T-helper 1 cell treated with Interleukin-12 subunit alpha and Interleukin-12 subunit beta and Interleukin-4 antibody, amounts not matched to agents 30 μg/mL and 1 μg/mL, for 36 hours (primary cell): ENCODE results near the gene CRIP2.

Experiments used
- H3K27ac Mint-ChIP-seq: one replicate; pipeline ENCODE4 v1.8.0; 2021; ENCODE audit warnings: mild to moderate bottlenecking, mixed read lengths
- H3K27me3 Mint-ChIP-seq: one replicate; pipeline ENCODE4 v1.8.0; 2021; ENCODE audit warnings: low read depth, mixed read lengths
- H3K36me3 Mint-ChIP-seq: one replicate; pipeline ENCODE4 v1.8.0; 2021; ENCODE audit warnings: low read depth, mixed read lengths
- H3K4me1 Mint-ChIP-seq: one replicate; pipeline ENCODE4 v1.8.0; 2021; ENCODE audit warnings: low read depth, mixed read lengths
- H3K4me3 Mint-ChIP-seq: one replicate; pipeline ENCODE4 v1.8.0; 2021; ENCODE audit warnings: mild to moderate bottlenecking, moderate library complexity, mixed read lengths
- H3K9me3 Mint-ChIP-seq: one replicate; pipeline ENCODE4 v1.8.0; 2021; ENCODE audit warnings: mixed read lengths

The CRIP2 gene

GRCh38 chr14:105449276-105450122 lies 25.1 kb upstream of the CRIP2 start:
- Mint-ChIP-seq H3K9me3 (no peaks in the 10 kb centered on the region), H3K4me3 (no peak overlapping the region), H3K36me3 (peaks cover 2% of the 10 kb centered on the region), H3K4me1 (no peaks in the 10 kb centered on the region), H3K27me3 (no peaks in the 10 kb centered on the region), H3K27ac (no peak overlapping the region)

- no peaks in the 10 kb centered on the region for H3K4me1 Mint-ChIP-seq
- peaks cover 2% of the 10 kb centered on the region for H3K36me3 Mint-ChIP-seq
- no peak overlapping the region for H3K4me3 Mint-ChIP-seq
- H3K27me3 Mint-ChIP-seq = no peaks in the 10 kb centered on the region
- no peaks in the 10 kb centered on the region for H3K9me3 Mint-ChIP-seq
- no peak overlapping the region for H3K27ac Mint-ChIP-seq
These were observed 24.5 kb upstream of the CRIP2 start for GRCh38 chr14:105450123-105450505.

GRCh38 chr14:105450864-105451720 lies 23.5 kb upstream of the CRIP2 start:
- Mint-ChIP-seq H3K36me3 (peaks cover 8% of the 10 kb centered on the region), H3K4me3 (no peak overlapping the region), H3K9me3 (no peaks in the 10 kb centered on the region), H3K4me1 (no peaks in the 10 kb centered on the region), H3K27ac (no peak overlapping the region), H3K27me3 (no peaks in the 10 kb centered on the region)

GRCh38 chr14:105452963-105453362 lies 21.7 kb upstream of the CRIP2 start:
- H3K27me3 Mint-ChIP-seq = no peaks in the 10 kb centered on the region
- H3K4me3 Mint-ChIP-seq = no peak overlapping the region
- H3K36me3 Mint-ChIP-seq = peaks cover 8% of the 10 kb centered on the region
- no peaks in the 10 kb centered on the region for H3K9me3 Mint-ChIP-seq
- H3K27ac Mint-ChIP-seq = no peak overlapping the region
- no peaks in the 10 kb centered on the region for H3K4me1 Mint-ChIP-seq

GRCh38 chr14:105453847-105454246 lies 20.8 kb upstream of the CRIP2 start:
- H3K27ac Mint-ChIP-seq = no peak overlapping the region
- H3K27me3 Mint-ChIP-seq = no peaks in the 10 kb centered on the region
- no peak overlapping the region for H3K4me3 Mint-ChIP-seq
- no peaks in the 10 kb centered on the region for H3K9me3 Mint-ChIP-seq
- peaks cover 8% of the 10 kb centered on the region for H3K36me3 Mint-ChIP-seq
- H3K4me1 Mint-ChIP-seq = no peaks in the 10 kb centered on the region

GRCh38 chr14:105455086-105455640 lies 19.5 kb upstream of the CRIP2 start:
- Mint-ChIP-seq H3K27me3 (no peaks in the 10 kb centered on the region), H3K27ac (no peak overlapping the region)

GRCh38 chr14:105455766-105456660 lies 18.6 kb upstream of the CRIP2 start:
- no peak overlapping the region for H3K27ac Mint-ChIP-seq
- no peaks in the 10 kb centered on the region for H3K9me3 Mint-ChIP-seq
- no peaks in the 10 kb centered on the region for H3K4me1 Mint-ChIP-seq
- no peaks in the 10 kb centered on the region for H3K27me3 Mint-ChIP-seq
- no peak overlapping the region for H3K4me3 Mint-ChIP-seq
- H3K36me3 Mint-ChIP-seq = peaks cover 8% of the 10 kb centered on the region

More at GRCh38 chr14:105455086-105455640, 19.5 kb upstream of the CRIP2 start:
- Mint-ChIP-seq H3K4me1 (no peaks in the 10 kb centered on the region), H3K4me3 (no peak overlapping the region), H3K9me3 (no peaks in the 10 kb centered on the region), H3K36me3 (peaks cover 8% of the 10 kb centered on the region)

- H3K36me3 Mint-ChIP-seq = peaks cover 10% of the 10 kb centered on the region
- H3K27ac Mint-ChIP-seq = no peak overlapping the region
These were observed 17.6 kb upstream of the CRIP2 start for GRCh38 chr14:105456736-105457617.

GRCh38 chr14:105458010-105458409 lies 16.6 kb upstream of the CRIP2 start:
- Mint-ChIP-seq H3K27ac (no peak overlapping the region), H3K9me3 (no peaks in the 10 kb centered on the region), H3K4me3 (no peak overlapping the region), H3K4me1 (no peaks in the 10 kb centered on the region), H3K36me3 (peaks cover 9% of the 10 kb centered on the region), H3K27me3 (no peaks in the 10 kb centered on the region)

More at GRCh38 chr14:105456736-105457617, 17.6 kb upstream of the CRIP2 start:
- no peaks in the 10 kb centered on the region for H3K9me3 Mint-ChIP-seq
- H3K27me3 Mint-ChIP-seq = no peaks in the 10 kb centered on the region
- no peak overlapping the region for H3K4me3 Mint-ChIP-seq
- H3K4me1 Mint-ChIP-seq = no peaks in the 10 kb centered on the region

GRCh38 chr14:105458571-105458970 lies 16.1 kb upstream of the CRIP2 start:
- Mint-ChIP-seq H3K4me1 (no peaks in the 10 kb centered on the region), H3K4me3 (no peak overlapping the region), H3K27ac (no peak overlapping the region), H3K36me3 (peaks cover 9% of the 10 kb centered on the region), H3K9me3 (no peaks in the 10 kb centered on the region), H3K27me3 (no peaks in the 10 kb centered on the region)

GRCh38 chr14:105460116-105460515 lies 14.5 kb upstream of the CRIP2 start:
- Mint-ChIP-seq H3K4me3 (no peak overlapping the region), H3K36me3 (peaks cover 9% of the 10 kb centered on the region)

GRCh38 chr14:105460616-105461015 lies 14.0 kb upstream of the CRIP2 start:
- Mint-ChIP-seq H3K4me1 (no peaks in the 10 kb centered on the region), H3K36me3 (peaks cover 5% of the 10 kb centered on the region), H3K27me3 (no peaks in the 10 kb centered on the region), H3K4me3 (no peak overlapping the region), H3K27ac (no peak overlapping the region), H3K9me3 (no peaks in the 10 kb centered on the region)

More at GRCh38 chr14:105460116-105460515, 14.5 kb upstream of the CRIP2 start:
- Mint-ChIP-seq H3K9me3 (no peaks in the 10 kb centered on the region), H3K4me1 (no peaks in the 10 kb centered on the region), H3K27ac (no peak overlapping the region), H3K27me3 (no peaks in the 10 kb centered on the region)

GRCh38 chr14:105461903-105462302 lies 12.7 kb upstream of the CRIP2 start:
- no peaks in the 10 kb centered on the region for H3K27me3 Mint-ChIP-seq

More at GRCh38 chr14:105461903-105462302, 12.7 kb upstream of the CRIP2 start:
- H3K9me3 Mint-ChIP-seq = no peaks in the 10 kb centered on the region
- no peak overlapping the region for H3K4me3 Mint-ChIP-seq
- no peaks in the 10 kb centered on the region for H3K4me1 Mint-ChIP-seq
- peaks cover 2% of the 10 kb centered on the region for H3K36me3 Mint-ChIP-seq
- no peak overlapping the region for H3K27ac Mint-ChIP-seq
